ENCODE data around the gene KIF26A. TPM values are rescaled to one million over a fixed set of nuclear protein-coding genes. Genes with fewer than 3 reads are reported as not detected.

KIF26A gene
- total and polyA plus RNA-seq, 2 donors (not counting 1 experiment from before 2014, with no cell fraction given) = 0.15 TPM; not detected in 1

GRCh38 chr14:104098272-104099095, 39.9 kb upstream of the KIF26A start:
- no peak overlapping the region for H3K27ac Mint-ChIP-seq
- H3K27me3 Mint-ChIP-seq = peaks cover 3% of the 10 kb centered on the region
- H3K4me1 Mint-ChIP-seq = peaks cover 7% of the 10 kb centered on the region
- no peaks in the 10 kb centered on the region for H3K9me3 Mint-ChIP-seq (ENCODE audit: insufficient read depth)
- no peak overlapping the region for H3K4me3 Mint-ChIP-seq
- ChIA-PET POLR2A (no interaction called here), CTCF (interaction anchor here (0.6 kb wide), 1 partner anchor 23 kb away, joined by 3 read pairs; no protein-coding TSS in a partner anchor)
- Histone ChIP-seq H3K27me3 (replicated peaks in 1 of 4; ENCODE audit: control extremely low read depth in 1 of 4, control insufficient read depth in 3 of 4, insufficient read depth in 4 of 4, low read length in 3 of 4) (peaks cover 0 to 3% (median 0%) of the 10 kb centered on the region in 4 experiments), H4K20me1 (ENCODE audit: control insufficient read depth, insufficient read depth, low read length, poor library complexity, severe bottlenecking) (no peaks in the 10 kb centered on the region), H3K27ac (ENCODE audit: low read length in 2 of 2) (no peak overlapping the region), H3K9ac (ENCODE audit: low read length) (no peak overlapping the region), H3K36me3 (replicated peaks in 1 of 2; ENCODE audit: control extremely low read depth in 1 of 2, control insufficient read depth in 1 of 2, extremely low read depth in 1 of 2, insufficient read depth in 2 of 2, low read length in 1 of 2) (no peaks in the 10 kb centered on the region), H3K4me2 (replicated peaks; ENCODE audit: low read depth, low read length, poor library complexity, severe bottlenecking) (no peak overlapping the region), H3K4me3 (ENCODE audit: control extremely low read depth in 1 of 5, extremely low read depth in 1 of 5, insufficient read depth in 1 of 5, low read depth in 2 of 5, low read length in 4 of 5) (no peak overlapping the region), H3K9me3 (ENCODE audit: control extremely low read depth in 1 of 3, control insufficient read depth in 2 of 3, insufficient read depth in 1 of 3, low read length in 2 of 3) (no peaks in the 10 kb centered on the region), H3K79me2 (ENCODE audit: control insufficient read depth, insufficient read depth, low read length) (no peaks in the 10 kb centered on the region), H2AFZ (ENCODE audit: insufficient read depth, low read depth, low read length, poor library complexity, severe bottlenecking) (no peak overlapping the region), H3K4me1 (ENCODE audit: control insufficient read depth in 2 of 2, insufficient read depth in 2 of 2, low read length in 2 of 2) (peaks cover 0 to 6% of the 10 kb centered on the region in 2 donors)
- WGBS (ENCODE audit: insufficient coverage) = 84% methylated on average over 22 of the region's 25 CpGs
- DNase-seq = no peak
- ATAC-seq (ENCODE audit: low read depth) = no peak
- TF ChIP-seq CTCF (IDR thresholded peaks at IDR 0.05) = no peak
- intact Hi-C loops (cut with micrococcal nuclease) = no loop called here

- no peak overlapping the region for H3K27ac ChIP-seq (ENCODE audit: low read length in 2 of 2)
- POLR2A ChIA-PET = no interaction called here
- H3K4me1 Mint-ChIP-seq = peaks cover 4% of the 10 kb centered on the region
- no peaks in the 10 kb centered on the region for H3K79me2 ChIP-seq (ENCODE audit: control insufficient read depth, insufficient read depth, low read length)
- no peak overlapping the region for H3K4me3 ChIP-seq (ENCODE audit: control extremely low read depth in 1 of 5, extremely low read depth in 1 of 5, insufficient read depth in 1 of 5, low read depth in 2 of 5, low read length in 4 of 5)
- TF ChIP-seq EZH2 (IDR thresholded peaks at IDR 0.05; ENCODE audit: borderline replicate concordance, insufficient read depth, low read depth, low read length, poor library complexity, severe bottlenecking) (no peak), CTCF (IDR thresholded peaks at IDR 0.05) (no peak)
- no peaks in the 10 kb centered on the region for H3K27me3 ChIP-seq (replicated peaks in 1 of 4; ENCODE audit: control extremely low read depth in 1 of 4, control insufficient read depth in 3 of 4, insufficient read depth in 4 of 4, low read length in 3 of 4)
- H3K27me3 Mint-ChIP-seq = peaks cover 3% of the 10 kb centered on the region
- H3K4me2 ChIP-seq (replicated peaks; ENCODE audit: low read depth, low read length, poor library complexity, severe bottlenecking) = no peak overlapping the region
- no peak overlapping the region for H2AFZ ChIP-seq (ENCODE audit: insufficient read depth, low read depth, low read length, poor library complexity, severe bottlenecking)
- H4K20me1 ChIP-seq (ENCODE audit: control insufficient read depth, insufficient read depth, low read length, poor library complexity, severe bottlenecking) = no peaks in the 10 kb centered on the region
- H3K9me3 Mint-ChIP-seq (ENCODE audit: insufficient read depth) = no peaks in the 10 kb centered on the region
- H3K36me3 ChIP-seq (replicated peaks in 1 of 2; ENCODE audit: control extremely low read depth in 1 of 2, control insufficient read depth in 1 of 2, extremely low read depth in 1 of 2, insufficient read depth in 2 of 2, low read length in 1 of 2) = no peaks in the 10 kb centered on the region
- H3K4me3 Mint-ChIP-seq = no peak overlapping the region
- no peak overlapping the region for H3K27ac Mint-ChIP-seq
- ATAC-seq (ENCODE audit: low read depth) = no peak
- no peaks in the 10 kb centered on the region for H3K9me3 ChIP-seq (ENCODE audit: control extremely low read depth in 1 of 3, control insufficient read depth in 2 of 3, insufficient read depth in 1 of 3, low read length in 2 of 3)
- no peak for DNase-seq
- peaks cover 0 to 5% of the 10 kb centered on the region in 2 donors for H3K4me1 ChIP-seq (ENCODE audit: control insufficient read depth in 2 of 2, insufficient read depth in 2 of 2, low read length in 2 of 2)
- intact Hi-C loops (cut with micrococcal nuclease) = no loop called here
- no peak overlapping the region for H3K9ac ChIP-seq (ENCODE audit: low read length)
- WGBS (ENCODE audit: insufficient coverage) = 81% methylated on average over 22 of the region's 26 CpGs
- CTCF ChIA-PET = interaction anchor here (0.6 kb wide), 1 partner anchor 24 kb away, joined by 3 read pairs; no protein-coding TSS in a partner anchor
These were observed 39.0 kb upstream of the KIF26A start for GRCh38 chr14:104099096-104100041.
